ENCODE measurements around the gene LPP. TPM values are rescaled to one million over a fixed set of nuclear protein-coding genes. Genes with fewer than 3 reads are reported as not detected.

Gene LPP
- total RNA-seq, 4 donors from 2014 or later = 45.9 to 81.1 (median 63.0) TPM

- DNase-seq (ENCODE audit: low spot score in 2 of 2) = no peak
- no peak overlapping the region for H3K4me3 ChIP-seq (ENCODE audit: low read depth, poor library complexity, severe bottlenecking)
- WGBS, 2 donors = 92 to 96% methylated on average over 6 of the region's 6 CpGs
- no peak for TF ChIP-seq CTCF (IDR thresholded peaks at IDR 0.05)
- intact Hi-C loops (cut with DNase I; ENCODE audit: low total_unique reads) = no loop called here
Measured at GRCh38 chr3:188518835-188519452, 365.0 kb downstream of the LPP start.

DNA sequence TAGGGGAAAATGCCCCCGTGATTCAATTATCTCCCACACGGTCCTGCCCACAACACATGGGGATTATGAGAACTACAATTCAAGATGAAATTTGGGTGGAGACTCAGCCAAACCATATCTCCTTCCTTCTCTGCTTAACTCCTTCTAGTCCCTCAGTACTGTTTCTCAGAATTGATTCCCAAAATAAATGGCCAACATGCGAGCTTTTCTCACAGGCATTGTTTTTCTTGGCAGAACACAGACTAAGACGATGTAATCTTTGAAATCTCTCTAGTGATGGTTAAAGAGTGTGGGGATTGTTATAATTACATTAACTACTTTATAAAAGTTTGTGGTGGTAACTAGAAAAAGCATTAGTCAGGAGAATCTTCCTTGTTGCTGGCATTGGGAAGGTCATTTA, 366.5 kb downstream of the LPP start:
- TF ChIP-seq POLR2A (IDR thresholded peaks at IDR 0.05) = no peak
- no peak for TF ChIP-seq CTCF (IDR thresholded peaks at IDR 0.05)
- no peak for DNase-seq (ENCODE audit: low spot score in 2 of 2)
- H3K4me3 ChIP-seq (ENCODE audit: low read depth, poor library complexity, severe bottlenecking) = no peak overlapping the region
- intact Hi-C loops (cut with DNase I; ENCODE audit: low total_unique reads) = no loop called here
- 65 to 76% methylated on average over 4 of the region's 4 CpGs for WGBS, 2 donors

GRCh38 chr3:188522115-188522514, 368.2 kb downstream of the LPP start:
- no peak for TF ChIP-seq POLR2A (IDR thresholded peaks at IDR 0.05)
- no peak for TF ChIP-seq CTCF (IDR thresholded peaks at IDR 0.05)
- no peak overlapping the region for H3K4me3 ChIP-seq (ENCODE audit: low read depth, poor library complexity, severe bottlenecking)
- intact Hi-C loops (cut with DNase I; ENCODE audit: low total_unique reads) = no loop called here
- no peak for DNase-seq (ENCODE audit: low spot score in 2 of 2)
- 89 to 98% methylated on average over 3 of the region's 3 CpGs for WGBS, 2 donors

DNA sequence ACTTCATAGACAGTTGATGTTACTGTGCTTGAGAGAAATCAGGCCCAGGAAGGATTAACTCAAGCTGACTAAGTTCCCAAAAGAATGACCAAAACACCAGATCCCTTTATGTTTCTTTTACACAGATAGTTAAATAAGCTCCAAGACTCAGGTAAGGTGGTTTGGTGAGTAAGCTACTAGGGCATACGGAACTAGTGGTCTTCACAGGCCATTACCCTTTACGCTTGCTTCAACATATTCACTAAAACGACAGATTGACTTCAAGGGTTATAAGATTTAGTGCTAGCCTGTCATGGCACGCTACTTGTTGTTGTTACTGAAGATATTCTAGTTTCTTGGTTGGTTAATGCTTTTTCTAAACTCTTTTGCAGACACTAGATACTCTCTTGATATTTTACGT, 369.3 kb downstream of the LPP start:
- intact Hi-C loops (cut with DNase I; ENCODE audit: low total_unique reads) = no loop called here
- H3K4me3 ChIP-seq (ENCODE audit: low read depth, poor library complexity, severe bottlenecking) = no peak overlapping the region
- no peak for DNase-seq (ENCODE audit: low spot score in 2 of 2)
- 91 to 95% methylated on average over 5 of the region's 5 CpGs for WGBS, 2 donors
- TF ChIP-seq CTCF (IDR thresholded peaks at IDR 0.05) (no peak), POLR2A (IDR thresholded peaks at IDR 0.05) (no peak)

- DNase-seq (ENCODE audit: low spot score in 2 of 2) = no peak
- 60% methylated on average over 3 of the region's 3 CpGs for WGBS, 2 donors
- intact Hi-C loops (cut with DNase I; ENCODE audit: low total_unique reads) = no loop called here
- H3K4me3 ChIP-seq (ENCODE audit: low read depth, poor library complexity, severe bottlenecking) = no peak overlapping the region
- TF ChIP-seq CTCF (IDR thresholded peaks at IDR 0.05) = no peak
- no peak for TF ChIP-seq POLR2A (IDR thresholded peaks at IDR 0.05)
Measured at GRCh38 chr3:188524052-188524451, 370.1 kb downstream of the LPP start.

DNA sequence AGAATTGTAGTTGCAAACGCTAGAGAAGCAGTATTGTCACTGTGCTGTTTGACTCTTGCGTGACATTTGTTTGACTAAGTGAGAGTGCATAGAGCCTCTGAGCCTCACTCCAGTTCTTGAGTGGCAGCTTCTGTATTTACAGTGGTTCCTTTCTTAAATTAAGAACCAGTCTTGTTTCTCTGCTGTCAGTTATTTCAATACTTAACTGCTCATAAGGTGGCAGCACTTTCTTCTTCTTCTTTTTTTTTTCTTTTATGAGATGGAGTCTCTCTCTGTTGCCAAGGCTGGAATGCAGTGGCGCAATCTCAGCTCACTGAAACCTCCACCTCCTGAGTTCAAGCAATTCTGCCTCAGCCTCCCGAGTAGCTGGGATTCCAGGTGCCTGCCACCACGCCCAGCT, 372.1 kb downstream of the LPP start:
- DNase-seq (ENCODE audit: low spot score in 2 of 2) = peak in 1 of 2 donors; percentile 85
- intact Hi-C loops (cut with DNase I; ENCODE audit: low total_unique reads) = no loop called here
- 81 to 89% methylated on average over 5 of the region's 5 CpGs for WGBS, 2 donors
- TF ChIP-seq POLR2A (IDR thresholded peaks at IDR 0.05) (no peak), CTCF (IDR thresholded peaks at IDR 0.05) (no peak)
- no peak overlapping the region for H3K4me3 ChIP-seq (ENCODE audit: low read depth, poor library complexity, severe bottlenecking)
